Measurements from ENCODE around the gene DUOXA1. TPM values are rescaled to one million over a fixed set of nuclear protein-coding genes. Genes with fewer than 3 reads are reported as not detected.

Gene DUOXA1
- total and polyA plus RNA-seq, 7 donors: 0.04 to 0.56 (median 0.25) TPM; not detected in 3

DNA sequence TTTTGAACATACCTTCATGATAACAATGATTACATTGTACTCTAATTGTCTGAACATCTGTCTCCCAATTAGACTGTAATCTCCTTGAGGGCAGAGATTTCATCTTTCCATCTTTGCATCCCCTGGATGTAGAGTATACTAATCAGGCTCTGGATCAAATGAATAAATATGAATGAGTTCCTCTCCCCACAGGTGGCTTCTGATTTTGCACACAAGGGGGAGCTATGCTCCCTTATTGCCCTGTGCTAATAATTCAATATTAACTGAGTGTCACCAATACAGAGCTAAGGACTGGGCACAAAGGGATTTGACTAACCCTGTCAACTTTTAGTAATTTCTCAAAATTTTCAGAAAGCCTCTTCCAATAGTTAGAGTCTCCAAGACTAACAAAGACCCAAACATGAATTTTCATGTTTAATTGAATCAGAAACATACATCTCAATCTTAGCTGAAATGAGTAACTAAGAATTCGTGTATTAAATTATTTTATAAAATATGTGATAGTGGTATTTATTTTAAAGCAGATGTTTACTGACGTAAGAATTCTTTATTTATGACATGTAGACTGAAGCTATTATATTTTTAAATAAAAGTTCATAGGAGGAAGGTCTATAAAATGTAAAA, 3.0 kb downstream of the DUOXA1 start:
- peaks cover 0 to 46% (median 15%) of the 10 kb centered on the region in 3 donors for H3K27me3 ChIP-seq (ENCODE audit: insufficient read depth in 3 of 3, low read length in 2 of 3)
- H3K4me1 ChIP-seq: no peaks in the 10 kb centered on the region
- no peaks in the 10 kb centered on the region for H3K9me3 ChIP-seq
- DNase-seq (no peak), ATAC-seq (peak in 1 of 4 donors; percentile 59)
- no peak overlapping the region for H3K27ac ChIP-seq
- TF ChIP-seq, protein P1, sequence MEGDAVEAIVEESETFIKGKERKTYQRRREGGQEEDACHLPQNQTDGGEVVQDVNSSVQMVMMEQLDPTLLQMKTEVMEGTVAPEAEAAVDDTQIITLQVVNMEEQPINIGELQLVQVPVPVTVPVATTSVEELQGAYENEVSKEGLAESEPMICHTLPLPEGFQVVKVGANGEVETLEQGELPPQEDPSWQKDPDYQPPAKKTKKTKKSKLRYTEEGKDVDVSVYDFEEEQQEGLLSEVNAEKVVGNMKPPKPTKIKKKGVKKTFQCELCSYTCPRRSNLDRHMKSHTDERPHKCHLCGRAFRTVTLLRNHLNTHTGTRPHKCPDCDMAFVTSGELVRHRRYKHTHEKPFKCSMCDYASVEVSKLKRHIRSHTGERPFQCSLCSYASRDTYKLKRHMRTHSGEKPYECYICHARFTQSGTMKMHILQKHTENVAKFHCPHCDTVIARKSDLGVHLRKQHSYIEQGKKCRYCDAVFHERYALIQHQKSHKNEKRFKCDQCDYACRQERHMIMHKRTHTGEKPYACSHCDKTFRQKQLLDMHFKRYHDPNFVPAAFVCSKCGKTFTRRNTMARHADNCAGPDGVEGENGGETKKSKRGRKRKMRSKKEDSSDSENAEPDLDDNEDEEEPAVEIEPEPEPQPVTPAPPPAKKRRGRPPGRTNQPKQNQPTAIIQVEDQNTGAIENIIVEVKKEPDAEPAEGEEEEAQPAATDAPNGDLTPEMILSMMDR (IDR thresholded peaks at IDR 0.05): peak; percentile 55
- intact Hi-C loops (cut with DNase I): no loop called here
- no peak overlapping the region for H3K4me3 ChIP-seq
- 58 to 67% (median 60%) methylated on average over 2 of the region's 2 CpGs for WGBS, 3 donors
- no peaks in the 10 kb centered on the region for H3K36me3 ChIP-seq (ENCODE audit: insufficient read depth in 1 of 2, low read depth in 1 of 2)

DNA sequence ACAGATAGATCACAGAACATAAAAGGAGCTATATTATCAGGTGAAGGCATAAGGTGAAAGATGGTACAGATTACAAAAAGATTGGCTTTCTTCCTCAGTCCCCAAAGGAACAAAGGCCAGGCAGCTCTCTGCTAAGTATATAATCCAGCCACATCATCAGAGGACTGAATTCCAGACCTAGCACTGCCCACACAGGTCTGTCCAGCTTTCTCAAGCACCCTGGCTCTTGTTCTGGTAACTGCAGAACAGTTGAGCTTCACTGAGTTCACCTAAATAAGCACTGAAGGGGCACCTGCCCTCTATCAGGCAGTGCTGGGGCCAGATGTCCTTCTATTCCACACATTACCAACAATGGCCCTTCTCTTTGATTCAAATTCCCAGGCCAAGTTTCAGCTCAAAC, 6.3 kb downstream of the DUOXA1 start:
- Histone ChIP-seq H3K4me3 (no peak overlapping the region), H3K9me3 (no peaks in the 10 kb centered on the region), H3K27ac (no peak overlapping the region), H3K4me1 (no peaks in the 10 kb centered on the region), H3K36me3 (ENCODE audit: insufficient read depth in 1 of 2, low read depth in 1 of 2) (no peaks in the 10 kb centered on the region), H3K27me3 (ENCODE audit: insufficient read depth in 3 of 3, low read length in 2 of 3) (peaks cover 0 to 38% (median 3%) of the 10 kb centered on the region in 3 donors)
- TF ChIP-seq, protein P1 (IDR thresholded peaks at IDR 0.05): no peak
- no peak for DNase-seq
- ATAC-seq: no peak
- intact Hi-C loops (cut with DNase I): no loop called here

DNA sequence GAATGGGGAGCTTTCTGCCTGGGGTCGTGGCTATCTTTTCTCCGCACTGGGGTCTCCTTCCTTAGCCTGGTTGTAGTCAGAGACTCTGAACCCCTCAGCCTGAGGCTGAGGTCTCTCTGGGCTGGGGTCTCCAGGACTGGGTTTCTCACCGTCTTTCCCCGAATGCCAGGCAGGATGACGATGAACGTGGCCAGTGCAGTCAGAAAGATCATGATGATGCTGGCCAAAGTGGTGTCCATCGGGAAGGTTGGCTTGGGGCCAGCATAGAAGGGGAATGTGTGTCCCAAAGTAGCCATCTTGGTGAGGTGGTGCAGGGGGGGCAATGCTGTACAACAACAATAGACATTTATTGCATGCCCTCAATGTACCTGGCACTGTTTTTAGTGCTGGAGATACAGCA, 7.0 kb downstream of the DUOXA1 start:
- TF ChIP-seq, protein P1 (IDR thresholded peaks at IDR 0.05): no peak
- Histone ChIP-seq H3K4me1 (peaks cover 2% of the 10 kb centered on the region), H3K4me3 (no peak overlapping the region), H3K9me3 (no peaks in the 10 kb centered on the region), H3K36me3 (ENCODE audit: insufficient read depth in 1 of 2, low read depth in 1 of 2) (no peaks in the 10 kb centered on the region), H3K27ac (no peak overlapping the region), H3K27me3 (ENCODE audit: insufficient read depth in 3 of 3, low read length in 2 of 3) (peaks cover 0 to 38% (median 3%) of the 10 kb centered on the region in 3 donors)
- intact Hi-C loops (cut with DNase I): no loop called here
- ATAC-seq: no peak
- DNase-seq: no peak
- WGBS, 3 donors: 75 to 78% (median 76%) methylated on average over 7 of the region's 7 CpGs

DNA sequence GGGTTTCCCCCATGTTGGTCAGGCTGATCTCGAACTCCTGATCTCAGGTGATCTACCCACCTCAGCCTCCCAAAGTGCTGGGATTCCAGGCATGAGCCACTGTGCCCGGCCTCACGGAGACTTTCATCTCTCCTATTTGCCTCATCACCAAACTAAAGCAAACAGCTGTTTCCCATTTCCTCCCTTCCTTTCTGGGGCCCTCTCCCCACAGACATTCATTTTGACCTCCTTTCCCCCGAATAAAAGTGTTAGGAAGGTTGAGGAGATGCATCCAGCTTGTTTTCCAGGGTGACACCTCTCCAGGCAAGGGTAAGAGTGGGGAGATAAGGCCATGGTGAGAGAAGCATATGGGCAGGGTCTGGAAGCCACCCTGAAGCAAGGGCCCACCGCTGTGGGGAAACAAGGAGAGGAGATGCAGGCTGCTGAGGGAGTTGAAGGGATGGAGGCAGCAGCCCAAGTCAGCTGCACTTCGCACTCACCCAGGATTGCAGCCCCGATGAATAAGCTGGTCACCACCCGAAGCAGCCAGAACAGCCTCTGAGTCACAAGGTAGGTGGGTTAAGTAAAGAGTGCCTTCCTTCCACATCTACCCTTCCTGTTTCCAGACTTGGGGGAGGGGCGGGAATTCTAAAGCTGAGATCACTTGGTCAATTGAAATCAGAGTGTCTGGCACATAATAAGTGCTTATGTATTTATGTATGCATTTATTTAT, 7.8 kb downstream of the DUOXA1 start:
- intact Hi-C loops (cut with DNase I): no loop called here
- peaks cover 9% of the 10 kb centered on the region for H3K4me1 ChIP-seq
- DNase-seq (no peak), ATAC-seq (no peak)
- H3K4me3 ChIP-seq: no peak overlapping the region
- H3K27ac ChIP-seq: no peak overlapping the region
- peaks cover 0 to 41% (median 3%) of the 10 kb centered on the region in 3 donors for H3K27me3 ChIP-seq (ENCODE audit: insufficient read depth in 3 of 3, low read length in 2 of 3)
- H3K9me3 ChIP-seq: no peaks in the 10 kb centered on the region
- no peaks in the 10 kb centered on the region for H3K36me3 ChIP-seq (ENCODE audit: insufficient read depth in 1 of 2, low read depth in 1 of 2)
- WGBS, 3 donors: 59 to 63% (median 61%) methylated on average over 9 of the region's 9 CpGs
- TF ChIP-seq, protein P1 (IDR thresholded peaks at IDR 0.05): no peak

Data from psoas muscle (tissue), 8 donors.